Caco-2 (cell line): Measurements from ENCODE around the gene COPS7A. TPM values are rescaled to one million over a fixed set of nuclear protein-coding genes. Genes with fewer than 3 reads are reported as not detected.

Experiments used
- BruUV-seq: library from RNA; stranded (reverse); fragments of 400-500 nt; replicated peaks from 2 replicates; lab custom pipeline; 2021; lab: Mats Ljungman, UMichigan
- CTCF ChIA-PET: fragments of 300-600 bp; sonication (Branson Sonifier 250); formaldehyde crosslinking; loops from one replicate; lab custom pipeline; 2022; ENCODE audit warnings: antibody characterized with exemption; lab: Charles Lee
- POLR2A ChIA-PET: fragments of 300-600 bp; sonication (Branson Sonifier 250); formaldehyde crosslinking; loops from one replicate; lab custom pipeline; 2022; ENCODE audit warnings: antibody characterized with exemption; lab: Charles Lee
- DNase-seq, 2 experiments: peaks; one replicate each; pipeline versions ENCODE4 v3.0.0 to v3.0.0-alpha.2; 2020 to 2022
- H3K27me3 ChIP-seq: replicated peaks from 2 replicates; pipeline ENCODE4 v1.6.0; 2011; ENCODE audit warnings: low read length; ENCODE audit not compliant: control insufficient read depth, insufficient read depth
- H3K36me3 ChIP-seq: 2 replicates; pipeline ENCODE4 v1.5.1; 2011; ENCODE audit warnings: low read length; ENCODE audit not compliant: control insufficient read depth, insufficient read depth
- H3K4me1 ChIP-seq: fragments of 250-450 bp; sonication (Bioruptor Pico); 2 replicates; pipeline ENCODE4 v1.5.1; 2020; ENCODE audit warnings: mild to moderate bottlenecking
- H3K4me3 ChIP-seq: 2 replicates; pipeline ENCODE4 v1.5.1; 2011; ENCODE audit warnings: low read depth, mild to moderate bottlenecking, control low read depth, low read length
- H3K9me3 ChIP-seq: fragments of 250-450 bp; sonication (Bioruptor Pico); 2 replicates; pipeline ENCODE4 v1.5.1; 2020; ENCODE audit warnings: mild to moderate bottlenecking, moderate library complexity
- H3K27ac Mint-ChIP-seq: one replicate; pipeline ENCODE4 v1.8.0; 2022; ENCODE audit warnings: mixed read lengths; ENCODE audit not compliant: unreplicated experiment
- H3K27me3 Mint-ChIP-seq: one replicate; pipeline ENCODE4 v1.8.0; 2022; ENCODE audit warnings: mixed read lengths; ENCODE audit not compliant: insufficient read depth, unreplicated experiment
- H3K36me3 Mint-ChIP-seq: one replicate; pipeline ENCODE4 v1.8.0; 2022; ENCODE audit warnings: mild to moderate bottlenecking, mixed read lengths; ENCODE audit not compliant: insufficient read depth, unreplicated experiment
- H3K4me1 Mint-ChIP-seq: one replicate; pipeline ENCODE4 v1.8.0; 2022; ENCODE audit warnings: low read depth, mixed read lengths; ENCODE audit not compliant: unreplicated experiment
- H3K4me3 Mint-ChIP-seq: one replicate; pipeline ENCODE4 v1.8.0; 2022; ENCODE audit warnings: mild to moderate bottlenecking, moderate library complexity, mixed read lengths; ENCODE audit not compliant: unreplicated experiment
- H3K9me3 Mint-ChIP-seq: one replicate; pipeline ENCODE4 v1.8.0; 2022; ENCODE audit warnings: mixed read lengths; ENCODE audit not compliant: unreplicated experiment
- intact Hi-C: fragments of 100-400 bp; cut with micrococcal nuclease; formaldehyde crosslinking; loops from one replicate; pipeline ENCODE4 v1.10.0; 2022; ENCODE audit not compliant: unreplicated experiment
- total RNA-seq: library from RNA; stranded (reverse); gene quantifications from 2 replicates; pipeline ENCODE4 v1.2.3, GENCODE V29; 2022
- TF ChIP-seq, protein P1 (sequence below), 2 experiments: fragments of 200-600 bp in 1 of 2; IDR thresholded peaks; 1 replicate in 1 of 2; 2 replicates in 1 of 2; pipeline versions ENCODE4 v1.5.1 to v1.8.0; 2011 to 2022; ENCODE audit warnings: antibody characterized with exemption in 1 of 2, control low read depth in 1 of 2, inconsistent platforms in 1 of 2, low read depth in 1 of 2, low read length in 1 of 2, mild to moderate bottlenecking in 1 of 2, moderate library complexity in 1 of 2; ENCODE audit not compliant: insufficient read depth in 1 of 2, severe bottlenecking in 1 of 2, unreplicated experiment in 1 of 2

The COPS7A gene
- total RNA-seq, 1 experiment from 2014 or later = 56.8 TPM

DNA sequence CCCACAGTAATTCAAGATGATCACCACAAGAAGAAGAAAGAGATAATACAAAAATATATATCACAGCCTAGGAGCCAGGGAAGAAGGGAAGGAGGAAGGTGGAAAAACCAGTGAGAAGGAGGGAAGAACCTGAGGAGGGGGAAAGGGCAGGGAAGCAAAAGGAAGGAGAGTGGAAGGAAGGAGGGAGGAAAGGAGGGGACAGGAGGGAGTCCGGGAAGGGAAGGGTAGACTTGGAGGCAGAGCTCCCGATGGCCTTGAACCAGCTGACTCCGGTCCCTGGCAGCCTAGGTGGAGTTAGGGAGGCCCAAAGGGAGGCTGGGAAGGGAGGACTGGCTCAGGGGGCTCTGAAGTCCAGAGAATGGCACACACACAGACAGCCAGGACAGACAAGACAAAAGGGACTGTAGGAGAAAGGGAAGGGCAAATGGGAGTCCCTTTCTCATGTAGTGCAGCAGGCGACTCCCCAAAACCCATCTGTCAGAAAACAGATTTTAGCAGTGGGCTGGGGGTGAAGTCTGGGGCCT is 30.0 kb upstream of the COPS7A start:
- no peaks in the 10 kb centered on the region for H3K9me3 Mint-ChIP-seq
- peaks cover 28% of the 10 kb centered on the region for H3K27me3 Mint-ChIP-seq
- ChIA-PET CTCF (interaction anchor here (0.5 kb wide), 1 partner anchor 66 kb away, joined by 3 read pairs; no protein-coding TSS in a partner anchor), POLR2A (no interaction called here)
- DNase-seq = no peak
- no peak overlapping the region for H3K27ac Mint-ChIP-seq
- intact Hi-C loops = no loop called here
- H3K36me3 ChIP-seq = no peaks in the 10 kb centered on the region
- peaks cover 4% of the 10 kb centered on the region for H3K4me1 Mint-ChIP-seq
- H3K4me3 Mint-ChIP-seq = no peak overlapping the region
- H3K4me3 ChIP-seq = no peak overlapping the region
- H3K4me1 ChIP-seq = no peaks in the 10 kb centered on the region
- TF ChIP-seq, protein P1, sequence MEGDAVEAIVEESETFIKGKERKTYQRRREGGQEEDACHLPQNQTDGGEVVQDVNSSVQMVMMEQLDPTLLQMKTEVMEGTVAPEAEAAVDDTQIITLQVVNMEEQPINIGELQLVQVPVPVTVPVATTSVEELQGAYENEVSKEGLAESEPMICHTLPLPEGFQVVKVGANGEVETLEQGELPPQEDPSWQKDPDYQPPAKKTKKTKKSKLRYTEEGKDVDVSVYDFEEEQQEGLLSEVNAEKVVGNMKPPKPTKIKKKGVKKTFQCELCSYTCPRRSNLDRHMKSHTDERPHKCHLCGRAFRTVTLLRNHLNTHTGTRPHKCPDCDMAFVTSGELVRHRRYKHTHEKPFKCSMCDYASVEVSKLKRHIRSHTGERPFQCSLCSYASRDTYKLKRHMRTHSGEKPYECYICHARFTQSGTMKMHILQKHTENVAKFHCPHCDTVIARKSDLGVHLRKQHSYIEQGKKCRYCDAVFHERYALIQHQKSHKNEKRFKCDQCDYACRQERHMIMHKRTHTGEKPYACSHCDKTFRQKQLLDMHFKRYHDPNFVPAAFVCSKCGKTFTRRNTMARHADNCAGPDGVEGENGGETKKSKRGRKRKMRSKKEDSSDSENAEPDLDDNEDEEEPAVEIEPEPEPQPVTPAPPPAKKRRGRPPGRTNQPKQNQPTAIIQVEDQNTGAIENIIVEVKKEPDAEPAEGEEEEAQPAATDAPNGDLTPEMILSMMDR (IDR thresholded peaks at IDR 0.05; ENCODE audit: insufficient read depth in 1 of 2, low read depth in 1 of 2, low read length in 1 of 2, severe bottlenecking in 1 of 2, unreplicated experiment in 1 of 2) = no peak
- no peaks in the 10 kb centered on the region for H3K9me3 ChIP-seq
- H3K36me3 Mint-ChIP-seq = peaks cover under 1% of the 10 kb centered on the region
- no peaks in the 10 kb centered on the region for H3K27me3 ChIP-seq
- no TSS peak for BruUV-seq

DNA sequence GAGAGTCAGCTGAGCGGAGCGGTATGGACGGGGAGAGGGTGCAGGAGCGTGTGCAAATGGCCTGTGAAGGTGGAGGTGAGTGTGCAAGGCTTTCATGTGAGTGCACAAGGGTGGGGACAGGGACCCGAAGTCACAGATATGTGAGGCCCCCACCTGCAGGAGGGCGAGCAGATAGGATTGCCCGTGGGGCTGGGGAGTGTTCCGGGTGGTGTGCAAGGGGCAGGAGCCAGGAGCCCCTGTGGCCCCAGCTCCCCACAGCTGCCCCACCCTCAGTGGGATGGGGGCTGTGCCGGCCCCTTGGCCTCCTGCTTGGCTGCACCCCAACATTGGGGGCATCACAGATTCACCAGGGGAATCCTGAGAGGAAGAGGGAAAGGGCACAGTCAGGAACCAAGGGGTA is 29.1 kb upstream of the COPS7A start:
- no peak overlapping the region for H3K4me3 Mint-ChIP-seq
- no peak for DNase-seq
- H3K27me3 Mint-ChIP-seq = peaks cover 35% of the 10 kb centered on the region

DNA sequence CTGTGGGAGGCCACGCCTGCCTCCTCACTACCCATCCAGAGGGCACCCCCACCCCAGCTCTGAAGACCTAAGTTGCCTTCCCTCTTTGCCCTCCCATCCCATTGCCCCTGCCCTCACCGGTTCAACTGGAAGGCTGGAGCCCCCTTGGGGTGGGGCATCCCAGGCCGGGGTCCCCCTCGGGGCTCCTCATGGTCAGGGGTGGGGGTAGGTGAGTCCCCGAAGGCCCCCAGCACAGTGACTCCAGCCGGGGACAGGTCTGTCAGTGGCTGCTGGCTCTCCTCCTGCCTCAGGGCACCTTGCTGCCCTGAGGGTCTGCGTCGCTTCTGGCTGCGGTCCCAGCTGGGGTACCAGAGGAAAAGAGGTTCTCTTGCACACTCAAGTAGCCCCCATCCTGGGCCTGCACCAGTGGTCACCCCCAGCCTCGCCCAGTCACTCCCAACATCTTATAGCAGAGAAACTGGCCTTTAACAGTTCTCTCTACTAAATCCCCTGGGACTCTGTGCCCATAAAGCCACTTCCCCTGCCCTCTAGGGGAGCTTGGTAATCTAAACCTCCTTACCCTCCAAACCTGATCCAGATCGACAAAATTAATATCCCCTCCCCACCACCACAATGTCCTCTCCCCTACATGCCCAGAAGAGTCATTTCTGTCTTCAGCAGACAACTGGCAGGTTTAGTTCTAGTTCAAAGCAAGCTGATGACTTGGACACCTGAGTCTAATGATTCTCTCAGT is 28.4 kb upstream of the COPS7A start:
- Mint-ChIP-seq H3K9me3 (no peaks in the 10 kb centered on the region), H3K4me3 (no peak overlapping the region), H3K27ac (no peak overlapping the region), H3K27me3 (peaks cover 37% of the 10 kb centered on the region), H3K4me1 (peaks cover 9% of the 10 kb centered on the region), H3K36me3 (no peaks in the 10 kb centered on the region)
- no peaks in the 10 kb centered on the region for H3K36me3 ChIP-seq
- POLR2A ChIA-PET = no interaction called here
- DNase-seq = no peak
- H3K27me3 ChIP-seq = no peaks in the 10 kb centered on the region
- intact Hi-C loops = loop anchor here (5.0 kb wide), 1 partner anchor 143 kb away; no protein-coding TSS in a partner anchor
- H3K4me3 ChIP-seq = no peak overlapping the region
- H3K9me3 ChIP-seq = no peaks in the 10 kb centered on the region
- no peaks in the 10 kb centered on the region for H3K4me1 ChIP-seq
- TF ChIP-seq, protein P1 (IDR thresholded peaks at IDR 0.05; ENCODE audit: insufficient read depth in 1 of 2, low read depth in 1 of 2, low read length in 1 of 2, severe bottlenecking in 1 of 2, unreplicated experiment in 1 of 2) = no peak
- BruUV-seq = no TSS peak
- CTCF ChIA-PET = interaction anchor here (1.0 kb wide), 1 partner anchor 64 kb away, joined by 3 read pairs; no protein-coding TSS in a partner anchor

More for the DNA sequence above, 29.1 kb upstream of the COPS7A start:
- no peaks in the 10 kb centered on the region for H3K36me3 ChIP-seq
- H3K27me3 ChIP-seq = no peaks in the 10 kb centered on the region
- POLR2A ChIA-PET = no interaction called here
- TF ChIP-seq, protein P1 (IDR thresholded peaks at IDR 0.05; ENCODE audit: insufficient read depth in 1 of 2, low read depth in 1 of 2, low read length in 1 of 2, severe bottlenecking in 1 of 2, unreplicated experiment in 1 of 2) = no peak
- no peak overlapping the region for H3K4me3 ChIP-seq
- H3K36me3 Mint-ChIP-seq = no peaks in the 10 kb centered on the region
- no peaks in the 10 kb centered on the region for H3K9me3 Mint-ChIP-seq
- peaks cover 8% of the 10 kb centered on the region for H3K4me1 Mint-ChIP-seq
- H3K27ac Mint-ChIP-seq = no peak overlapping the region
- CTCF ChIA-PET = interaction anchor here (1.0 kb wide), 1 partner anchor 65 kb away, joined by 3 read pairs; no protein-coding TSS in a partner anchor
- no TSS peak for BruUV-seq
- H3K4me1 ChIP-seq = no peaks in the 10 kb centered on the region
- intact Hi-C loops = loop anchor here (5.0 kb wide), 1 partner anchor 142 kb away; no protein-coding TSS in a partner anchor
- no peaks in the 10 kb centered on the region for H3K9me3 ChIP-seq
